ENCODE measurements around the gene GRK3. TPM values are rescaled to one million over a fixed set of nuclear protein-coding genes. Genes with fewer than 3 reads are reported as not detected.

The GRK3 gene
- total and polyA plus RNA-seq, 2 donors (not counting 3 experiments of a cell fraction or from before 2014, with no cell fraction given): 0.68 to 4.4 TPM

- FAIRE-seq (no peak), DNase-seq (ENCODE audit: low read depth, low spot score) (no peak)
- H3K9ac ChIP-seq (replicated peaks; ENCODE audit: extremely low read depth, insufficient read depth, low read length): no peak overlapping the region
- no peaks in the 10 kb centered on the region for H3K79me2 ChIP-seq (ENCODE audit: control insufficient read depth, insufficient read depth, low read length)
- no peaks in the 10 kb centered on the region for H3K9me1 ChIP-seq (replicated peaks; ENCODE audit: control insufficient read depth, extremely low read depth, insufficient read depth, low read length)
- no peak overlapping the region for H2AFZ ChIP-seq (ENCODE audit: low read depth, low read length)
- H3K27me3 ChIP-seq (ENCODE audit: control insufficient read depth in 2 of 2, insufficient read depth in 2 of 2, low read length in 2 of 2): no peaks in the 10 kb centered on the region
- H3K9me3 ChIP-seq (replicated peaks; ENCODE audit: control insufficient read depth, insufficient read depth, low read length): no peaks in the 10 kb centered on the region
- TF ChIP-seq JUN (IDR thresholded peaks at IDR 0.05; ENCODE audit: borderline replicate concordance, insufficient read depth, insufficient read length, low read depth) (no peak), CTCF (IDR thresholded peaks at IDR 0.05; ENCODE audit: extremely low read depth in 1 of 2, insufficient read depth in 1 of 2, low read depth in 1 of 2, low read length in 2 of 2) (no peak), MYC (IDR thresholded peaks at IDR 0.05; ENCODE audit: low read depth, low read length) (no peak), POLR2A (IDR thresholded peaks at IDR 0.05; ENCODE audit: low read depth, low read length) (no peak), GATA2 (IDR thresholded peaks at IDR 0.05; ENCODE audit: insufficient read depth, insufficient read length, low read depth, low read length) (no peak), EZH2 (IDR thresholded peaks at IDR 0.05; ENCODE audit: borderline replicate concordance, low read depth, low read length, severe bottlenecking) (no peak), POLR2AphosphoS5 (IDR thresholded peaks at IDR 0.05; ENCODE audit: insufficient read depth, low read depth, low read length) (no peak), FOS (IDR thresholded peaks at IDR 0.05; ENCODE audit: borderline replicate concordance, insufficient read depth, low read length) (no peak)
- TF ChIP-seq, protein P1, sequence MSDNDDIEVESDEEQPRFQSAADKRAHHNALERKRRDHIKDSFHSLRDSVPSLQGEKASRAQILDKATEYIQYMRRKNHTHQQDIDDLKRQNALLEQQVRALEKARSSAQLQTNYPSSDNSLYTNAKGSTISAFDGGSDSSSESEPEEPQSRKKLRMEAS (IDR thresholded peaks at IDR 0.05; ENCODE audit: insufficient read depth, insufficient read length): no peak
- H3K4me2 ChIP-seq (ENCODE audit: insufficient read depth, low read length): no peak overlapping the region
- BruUV-seq (replicated peaks): no TSS peak
- POLR2A ChIA-PET: no interaction called here
- no peaks in the 10 kb centered on the region for H4K20me1 ChIP-seq (replicated peaks; ENCODE audit: control insufficient read depth, extremely low read depth, insufficient read depth, low read length)
- H3K27ac ChIP-seq (ENCODE audit: insufficient read depth, low read depth, low read length): no peak overlapping the region
- CTCF ChIA-PET: interaction anchor here (0.7 to 1.3 kb wide), 4 partner anchors 8 to 235 kb away, joined by 3 to 4 read pairs (median 3); no protein-coding TSS in a partner anchor
- dilution Hi-C loops (cut with MboI; ENCODE audit: extremely low pct_ligation_motif_present, low sequenced_read_pairs): no loop called here
- H3K4me3 ChIP-seq (replicated peaks in 1 of 3; ENCODE audit: insufficient read depth in 1 of 3, low read depth in 1 of 3, low read length in 3 of 3): no peak overlapping the region
- intact Hi-C loops (cut with micrococcal nuclease): no loop called here
- H3K36me3 ChIP-seq (ENCODE audit: control insufficient read depth in 2 of 2, extremely low read depth in 1 of 2, insufficient read depth in 2 of 2, low read length in 2 of 2): no peaks in the 10 kb centered on the region
- no peaks in the 10 kb centered on the region for H3K4me1 ChIP-seq (ENCODE audit: control insufficient read depth, extremely low read depth, insufficient read depth, low read length)
Measured at GRCh38 chr22:25697978-25698377, 133.5 kb downstream of the GRK3 start.
